Suprapubic skin (tissue), 3 donors: ENCODE measurements around the gene XIRP1.

Source experiments
- CTCF ChIP-seq, 2 donors: fragments of 200-600 bp in 1 of 2; fragments of 450-650 bp in 1 of 2; sonication (generic) in 1 of 2; IDR thresholded peaks; one replicate each; pipeline ENCODE4 v1.5.1; 2016 to 2019; ENCODE audit warnings: antibody characterized with exemption in 2 of 2, mild to moderate bottlenecking in 1 of 2, moderate library complexity in 1 of 2
- EP300 ChIP-seq: sonication (generic); formaldehyde crosslinking; IDR thresholded peaks from one replicate; pipeline ENCODE4 v1.6.1; 2017; ENCODE audit warnings: antibody characterized with exemption

GRCh38 chr3:39187372-39188155, 4.8 kb downstream of the XIRP1 start:
- TF ChIP-seq EP300 (no peak), CTCF (IDR thresholded peaks at IDR 0.05) (no peak)
